H1 (cell line): Measurements from ENCODE around the gene ZNF358. TPM values are rescaled to one million over a fixed set of nuclear protein-coding genes. Genes with fewer than 3 reads are reported as not detected.

Experiments
- CTCF ChIA-PET: fragments of 300-600 bp; sonication (Branson Sonifier 250); formaldehyde crosslinking; loops from one replicate; lab custom pipeline; 2021; ENCODE audit not compliant: partially characterized antibody; lab: Charles Lee
- POLR2A ChIA-PET: fragments of 300-600 bp; sonication (Branson Sonifier 250); formaldehyde crosslinking; loops from one replicate; lab custom pipeline; 2021; ENCODE audit warnings: inconsistent platforms; ENCODE audit not compliant: partially characterized antibody; lab: Charles Lee
- DNase-seq, 2 experiments: peaks; one replicate each; pipeline versions ENCODE4 v3.0.0 to v3.0.0-alpha.2; 2010 to 2022; ENCODE audit warnings: low spot score in 2 of 2, low read depth in 1 of 2, mixed read lengths in 1 of 2
- FAIRE-seq: peaks from 2 replicates; lab custom pipeline; 2011; peaks lifted over from hg19 to GRCh38; lab: Jason Lieb, UNC
- H2AFZ ChIP-seq: 2 replicates; pipeline ENCODE4 v1.8.1; 2012; ENCODE audit warnings: low read length, inconsistent platforms
- H2AK5ac ChIP-seq: 2 replicates; pipeline ENCODE4 v1.6.1; 2013; ENCODE audit warnings: low read depth, low read length
- H2BK120ac ChIP-seq: replicated peaks from 2 replicates; pipeline ENCODE3; 2013; ENCODE audit warnings: low read depth, low read length, inconsistent platforms
- H2BK12ac ChIP-seq: 2 replicates; pipeline ENCODE4 v1.6.1; 2013; ENCODE audit warnings: low read depth, low read length
- H2BK15ac ChIP-seq: 2 replicates; pipeline ENCODE4 v1.6.1; 2013; ENCODE audit warnings: low read length
- H2BK20ac ChIP-seq: 2 replicates; pipeline ENCODE4 v1.6.1; 2013; ENCODE audit warnings: low read length
- H2BK5ac ChIP-seq: 2 replicates; pipeline ENCODE4 v1.6.1; 2013; ENCODE audit warnings: low read depth, low read length
- H3K14ac ChIP-seq: 2 replicates; pipeline ENCODE4 v1.6.1; 2013; ENCODE audit warnings: inconsistent platforms; ENCODE audit not compliant: insufficient read length
- H3K18ac ChIP-seq: 2 replicates; pipeline ENCODE4 v1.6.1; 2013; ENCODE audit warnings: low read length; ENCODE audit errors: extremely low read depth
- H3K23ac ChIP-seq: 2 replicates; pipeline ENCODE4 v1.6.1; 2013; ENCODE audit warnings: inconsistent platforms; ENCODE audit not compliant: insufficient read length
- H3K23me2 ChIP-seq: 2 replicates; pipeline ENCODE4 v1.6.1; 2013; ENCODE audit warnings: low read depth, low read length
- H3K27ac ChIP-seq: 2 replicates; pipeline ENCODE4 v1.6.1; 2011; ENCODE audit warnings: low read depth, low read length, inconsistent platforms
- H3K27me3 ChIP-seq, 4 experiments: replicated peaks in 1 of 4; 1 replicate in 1 of 4; 2 replicates in 3 of 4; pipeline versions ENCODE4 v1.6.1 to v1.8.1; 2011 to 2013; ENCODE audit warnings: low read length in 3 of 4, mild to moderate bottlenecking in 3 of 4, inconsistent platforms in 2 of 4, mixed read lengths in 2 of 4, moderate library complexity in 1 of 4; ENCODE audit not compliant: control insufficient read depth in 3 of 4, insufficient read depth in 3 of 4; ENCODE audit errors: extremely low read depth in 1 of 4
- H3K36me3 ChIP-seq, 4 experiments: 2 replicates each; pipeline versions ENCODE4 v1.6.1 to v1.8.1; 2011 to 2013; ENCODE audit warnings: mild to moderate bottlenecking in 4 of 4, low read length in 3 of 4, moderate library complexity in 2 of 4, control low read depth in 1 of 4, inconsistent platforms in 1 of 4; ENCODE audit not compliant: insufficient read depth in 4 of 4, control insufficient read depth in 2 of 4
- H3K4ac ChIP-seq: replicated peaks from 2 replicates; pipeline ENCODE3; 2013; ENCODE audit warnings: low read length, low read depth, mixed read lengths, inconsistent platforms; ENCODE audit not compliant: insufficient read length
- H3K4me1 ChIP-seq, 4 experiments: replicated peaks in 1 of 4; 1 replicate in 1 of 4; 2 replicates in 3 of 4; pipeline versions ENCODE4 v1.6.1 to v1.8.1; 2011 to 2013; ENCODE audit warnings: low read length in 3 of 4, inconsistent platforms in 2 of 4, mixed read lengths in 1 of 4; ENCODE audit not compliant: insufficient read depth in 4 of 4, control insufficient read depth in 3 of 4
- H3K4me2 ChIP-seq, 2 experiments: 2 replicates each; pipeline versions ENCODE4 v1.6.1 to v1.8.1; 2011 to 2013; ENCODE audit warnings: low read depth in 2 of 2, low read length in 2 of 2, control low read depth in 1 of 2, inconsistent platforms in 1 of 2, mild to moderate bottlenecking in 1 of 2; ENCODE audit not compliant: insufficient read depth in 1 of 2
- H3K4me3 ChIP-seq, 4 experiments: fragments of 200-600, 300-600 bp in 1 of 4; sonication (generic), shearing (Covaris generic), sonication (Bioruptor Twin) in 1 of 4; 2 replicates each; pipeline versions ENCODE4 v1.5.1 to v1.8.1; 2011 to 2016; ENCODE audit warnings: low read length in 4 of 4, low read depth in 3 of 4, control low read depth in 2 of 4, inconsistent platforms in 2 of 4, mild to moderate bottlenecking in 2 of 4, mixed read lengths in 1 of 4, moderate library complexity in 1 of 4; ENCODE audit not compliant: insufficient read depth in 2 of 4; ENCODE audit errors: extremely low read depth in 1 of 4
- H3K56ac ChIP-seq: replicated peaks from 2 replicates; pipeline ENCODE3; 2013; ENCODE audit warnings: low read depth, mild to moderate bottlenecking, mixed read lengths, low read length, inconsistent platforms; ENCODE audit not compliant: insufficient read length
- H3K79me1 ChIP-seq: 2 replicates; pipeline ENCODE4 v1.6.1; 2013; ENCODE audit warnings: low read depth, low read length, control low read depth
- H3K79me2 ChIP-seq, 2 experiments: 2 replicates each; pipeline versions ENCODE4 v1.6.1 to v1.8.1; 2012 to 2013; ENCODE audit warnings: low read length in 2 of 2, mild to moderate bottlenecking in 2 of 2, inconsistent platforms in 1 of 2; ENCODE audit not compliant: insufficient read depth in 2 of 2, control insufficient read depth in 1 of 2
- H3K9ac ChIP-seq, 4 experiments: replicated peaks in 1 of 4; 1 replicate in 1 of 4; 2 replicates in 3 of 4; pipeline versions ENCODE4 v1.6.1 to v1.8.1; 2011 to 2013; ENCODE audit warnings: low read depth in 3 of 4, low read length in 3 of 4, control low read depth in 2 of 4, mild to moderate bottlenecking in 2 of 4, moderate library complexity in 2 of 4, inconsistent platforms in 1 of 4; ENCODE audit errors: extremely low read depth in 1 of 4
- H3K9me3 ChIP-seq, 2 experiments: 2 replicates each; pipeline versions ENCODE4 v1.6.1 to v1.8.1; 2012 to 2013; ENCODE audit warnings: mild to moderate bottlenecking in 2 of 2, moderate library complexity in 2 of 2, control low read depth in 1 of 2, inconsistent platforms in 1 of 2, low read depth in 1 of 2, low read length in 1 of 2, mixed read lengths in 1 of 2; ENCODE audit not compliant: insufficient read depth in 2 of 2
- H4K20me1 ChIP-seq, 2 experiments: replicated peaks in 1 of 2; 2 replicates each; pipeline versions ENCODE3 to v1.8.1; 2011 to 2013; ENCODE audit warnings: inconsistent platforms in 2 of 2, low read length in 2 of 2, mild to moderate bottlenecking in 1 of 2; ENCODE audit not compliant: insufficient read depth in 2 of 2, control insufficient read depth in 1 of 2
- H4K5ac ChIP-seq: 2 replicates; pipeline ENCODE4 v1.6.1; 2013; ENCODE audit warnings: low read length, low read depth, mixed read lengths, inconsistent platforms; ENCODE audit not compliant: insufficient read length
- H4K8ac ChIP-seq: 2 replicates; pipeline ENCODE4 v1.8.0; 2013; ENCODE audit warnings: mild to moderate bottlenecking, moderate library complexity, low read length, inconsistent platforms; ENCODE audit not compliant: insufficient read depth; ENCODE audit errors: extremely low read depth
- H4K91ac ChIP-seq: replicated peaks from 2 replicates; pipeline ENCODE3; 2013; ENCODE audit warnings: low read length, mixed read lengths, inconsistent platforms; ENCODE audit not compliant: insufficient read length
- ATF2 ChIP-seq: IDR thresholded peaks from 2 replicates; pipeline ENCODE4 v1.6.1; 2012; ENCODE audit warnings: low read length, inconsistent platforms
- BACH1 ChIP-seq: IDR thresholded peaks from 2 replicates; pipeline ENCODE4 v1.6.1; 2012; ENCODE audit warnings: low read length, improper control_type of control experiment
- BRCA1 ChIP-seq: IDR thresholded peaks from 2 replicates; pipeline ENCODE4 v1.6.1; 2012; ENCODE audit warnings: low read depth, low read length, improper control_type of control experiment
- CBX5 ChIP-seq: fragments of 300-800, 300-1000 bp; sonication (generic); IDR thresholded peaks from 2 replicates; pipeline ENCODE4 v1.7.1; 2016; ENCODE audit warnings: antibody characterized with exemption, low read length, low read depth
- EGR1 ChIP-seq: IDR thresholded peaks from 2 replicates; pipeline ENCODE4 v1.6.1; 2011; ENCODE audit warnings: low read depth, low read length, borderline replicate concordance
- GTF2F1 ChIP-seq: IDR thresholded peaks from 2 replicates; pipeline ENCODE4 v1.6.1; 2012; ENCODE audit warnings: low read depth, low read length, improper control_type of control experiment, borderline replicate concordance
- HDAC6 ChIP-seq: IDR thresholded peaks from one replicate; pipeline ENCODE4 v1.7.1; 2012; ENCODE audit warnings: low read depth, mild to moderate bottlenecking, inconsistent platforms, low read length, moderate library complexity
- JUN ChIP-seq: IDR thresholded peaks from 2 replicates; pipeline ENCODE4 v1.6.1; 2011; ENCODE audit warnings: low read depth, mild to moderate bottlenecking, improper control_type of control experiment, low read length
- KDM1A ChIP-seq: fragments of 200-600, 300-600 bp; sonication (generic); IDR thresholded peaks from 2 replicates; pipeline ENCODE4 v1.7.1; 2016; ENCODE audit warnings: mild to moderate bottlenecking, low read length, borderline replicate concordance
- SRF ChIP-seq: IDR thresholded peaks from 2 replicates; pipeline ENCODE4 v1.6.1; 2011; ENCODE audit warnings: mild to moderate bottlenecking, low read depth, low read length, moderate library complexity
- TEAD4 ChIP-seq: IDR thresholded peaks from 2 replicates; pipeline ENCODE4 v1.6.1; 2012; ENCODE audit warnings: low read depth, low read length, inconsistent platforms, mixed read lengths
- WGBS, 2 experiments: shearing (Covaris generic) in 1 of 2; methylation state at CpG; one replicate each; pipeline versions ENCODE4 v1.1.6 to v1.1.7; 2013 to 2015; ENCODE audit warnings: low lambda C conversion rate in 2 of 2, mixed read lengths in 2 of 2, inconsistent platforms in 1 of 2, low coverage in 1 of 2, missing lambda C conversion rate in 1 of 2; ENCODE audit not compliant: insufficient replicate concordance in 2 of 2, insufficient coverage in 1 of 2, insufficient read length in 1 of 2; ENCODE audit errors: extremely low coverage in 1 of 2, missing lambda C conversion rate in 1 of 2; 5-methylcytosine and 5-hydroxymethylcytosine counted together
- polyA plus RNA-seq, 7 experiments: library from polyadenylated mRNA; depleted of rRNA in 3 of 7; stranded (reverse) in 5 of 7; unstranded in 2 of 7; fragments of >200 nt in 5 of 7; fragments of 200-250 nt in 2 of 7; gene quantifications; 1 replicate in 5 of 7; 2 replicates in 1 of 7; 4 replicates in 1 of 7; pipeline versions ENCODE4 v1.2.1 to v1.2.3, GENCODE V29; 2011 to 2013; ENCODE audit warnings: missing spikeins in 2 of 7, mixed read lengths in 2 of 7
- total RNA-seq: library from RNA; stranded (reverse); fragmentation: NEBNext Ultra II Directional; extraction: Animal tissue kit (Norgen Biotek cat#: 25700); gene quantifications from 2 replicates; pipeline ENCODE4 v1.2.1, GENCODE V29; 2021

ZNF358 gene
- total and polyA plus RNA-seq, 2 of the 8 experiments (the other 6 are each of a cell fraction or from before 2014, with no cell fraction given): 40.0 to 60.3 TPM

GRCh38 chr19:7500811-7501450 is 15.0 kb upstream of the ZNF358 start:
- Histone ChIP-seq H3K79me1 (no peaks in the 10 kb centered on the region), H3K56ac (no peak overlapping the region), H2AFZ (peak overlapping the region; percentile 34; the same call in 1 of the 2 replicates), H3K36me3 (no peaks in the 10 kb centered on the region), H3K14ac (no peak overlapping the region), H3K79me2 (no peaks in the 10 kb centered on the region), H3K4me3 (peak overlapping the region; percentile 42 to 57 (median 50)), H3K23me2 (peaks cover 12% of the 10 kb centered on the region; the same call in 1 of the 2 replicates), H3K9ac (peak overlapping the region in 1 of 4 experiments; percentile 31; a peak in 3 of 7 replicates), H4K8ac (peak overlapping the region; percentile 96), H4K5ac (no peak overlapping the region), H2BK5ac (no peak overlapping the region; the same call in 1 of the 2 replicates), H2AK5ac (no peak overlapping the region), H3K27ac (no peak overlapping the region), H4K20me1 (no peaks in the 10 kb centered on the region), H2BK15ac (no peak overlapping the region), H2BK12ac (peak overlapping the region; percentile 71; the same call in 1 of the 2 replicates), H3K23ac (no peak overlapping the region), H3K18ac (peak overlapping the region; percentile 71), H3K4me1 (peaks cover 0 to 13% (median 6%) of the 10 kb centered on the region in 4 experiments; a peak in 5 of 7 replicates), H2BK20ac (no peak overlapping the region), H3K4ac (peak overlapping the region; percentile 53), H4K91ac (peak overlapping the region; percentile 54), H3K4me2 (peak overlapping the region; percentile 74 to 86), H2BK120ac (peak overlapping the region; percentile 54), H3K27me3 (peaks cover 1 to 33% (median 25%) of the 10 kb centered on the region in 4 experiments), H3K9me3 (peaks cover 0 to 5% of the 10 kb centered on the region in 2 experiments; a peak in 1 of 4 replicates)
- CTCF ChIA-PET: interaction anchor here (1.7 kb wide), 1 partner anchor 11 kb away, joined by 7 read pairs; no protein-coding TSS in a partner anchor
- DNase-seq (peak; percentile 60 to 92), FAIRE-seq (no peak)
- POLR2A ChIA-PET: interaction anchor here (1.1 to 1.5 kb wide), 9 partner anchors 10 to 129 kb away, joined by 3 to 6 read pairs (median 4); partner anchors contain the start of genes PET100, PEX11G, XAB2 and ZNF358
- 5% methylated on average over 76 of the region's 93 CpGs; no CpG with 5 or more reads in 1 of the 2 experiments for WGBS, 2 experiments
- TF ChIP-seq HDAC6: no peak
- TF ChIP-seq EGR1: no peak
- no peak for TF ChIP-seq BRCA1
- no peak for TF ChIP-seq GTF2F1
- TF ChIP-seq CBX5: no peak
- TF ChIP-seq KDM1A: 0 out of 2 replicates have a peak, but pooled peaks have one; percentile 30
- TF ChIP-seq BACH1: no peak
- no peak for TF ChIP-seq SRF
- no peak for TF ChIP-seq JUN
- TF ChIP-seq TEAD4: no peak
- TF ChIP-seq ATF2: no peak
